ENCODE results near the gene FHIT.

FHIT gene

GRCh38 chr3:59885899-59886400, 1365.3 kb downstream of the FHIT start:
- DNase-seq = no peak

DNA sequence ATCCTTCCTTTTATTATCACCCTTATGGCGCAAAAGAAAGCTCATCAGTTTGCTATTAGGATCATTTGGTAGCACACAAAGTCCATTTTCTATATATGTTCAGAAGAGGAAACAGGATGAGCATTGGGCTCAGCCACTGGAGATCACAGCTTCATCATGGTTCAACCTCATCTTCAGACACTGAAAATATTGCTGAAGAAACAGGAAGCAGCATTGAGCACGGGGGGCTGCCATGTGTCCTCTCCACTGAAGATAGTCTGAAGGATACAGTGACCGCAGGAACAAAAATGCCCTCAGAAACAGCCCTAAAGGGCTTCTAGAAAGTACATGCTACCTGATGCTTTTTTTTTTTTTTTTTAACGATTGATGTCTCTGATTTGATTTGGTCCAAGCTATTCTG, 1366.2 kb downstream of the FHIT start:
- DNase-seq = no peak

- no peak for DNase-seq
These were observed 1366.8 kb downstream of the FHIT start for GRCh38 chr3:59884409-59884808.

GRCh38 chr3:59882746-59883145, 1368.5 kb downstream of the FHIT start:
- DNase-seq = no peak

- no peak for DNase-seq
These were observed 1370.5 kb downstream of the FHIT start for GRCh38 chr3:59880717-59881116.

- DNase-seq = no peak
These were observed 1372.1 kb downstream of the FHIT start for GRCh38 chr3:59879031-59879581.

- DNase-seq = no peak
These were observed 1373.2 kb downstream of the FHIT start for GRCh38 chr3:59878038-59878427.

- no peak for DNase-seq
These were observed 1373.8 kb downstream of the FHIT start for GRCh38 chr3:59877263-59878037.

- no peak for DNase-seq
These were observed 1374.7 kb downstream of the FHIT start for GRCh38 chr3:59876533-59877062.

- DNase-seq = no peak
These were observed 1377.5 kb downstream of the FHIT start for GRCh38 chr3:59873576-59874230.

DNA sequence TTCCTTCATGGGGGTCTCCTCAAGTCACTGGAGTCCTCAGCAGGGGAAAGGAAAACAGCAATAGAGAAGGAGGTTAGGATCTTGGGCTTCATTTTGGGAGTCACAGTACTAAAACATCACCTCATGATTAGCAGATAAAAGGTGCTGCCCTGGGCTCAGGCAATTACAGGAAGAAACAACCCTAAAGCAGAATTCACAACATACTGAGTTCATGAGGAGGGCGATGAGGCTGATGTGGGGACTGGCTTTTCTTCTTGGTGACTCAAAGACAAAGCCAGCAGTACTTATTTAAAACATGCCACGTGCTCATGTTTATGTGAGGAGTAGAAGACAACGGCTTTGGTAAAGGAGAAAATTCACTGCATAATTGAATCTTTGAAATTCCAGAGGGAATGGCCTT, 1379.1 kb downstream of the FHIT start:
- no peak for DNase-seq

DNA sequence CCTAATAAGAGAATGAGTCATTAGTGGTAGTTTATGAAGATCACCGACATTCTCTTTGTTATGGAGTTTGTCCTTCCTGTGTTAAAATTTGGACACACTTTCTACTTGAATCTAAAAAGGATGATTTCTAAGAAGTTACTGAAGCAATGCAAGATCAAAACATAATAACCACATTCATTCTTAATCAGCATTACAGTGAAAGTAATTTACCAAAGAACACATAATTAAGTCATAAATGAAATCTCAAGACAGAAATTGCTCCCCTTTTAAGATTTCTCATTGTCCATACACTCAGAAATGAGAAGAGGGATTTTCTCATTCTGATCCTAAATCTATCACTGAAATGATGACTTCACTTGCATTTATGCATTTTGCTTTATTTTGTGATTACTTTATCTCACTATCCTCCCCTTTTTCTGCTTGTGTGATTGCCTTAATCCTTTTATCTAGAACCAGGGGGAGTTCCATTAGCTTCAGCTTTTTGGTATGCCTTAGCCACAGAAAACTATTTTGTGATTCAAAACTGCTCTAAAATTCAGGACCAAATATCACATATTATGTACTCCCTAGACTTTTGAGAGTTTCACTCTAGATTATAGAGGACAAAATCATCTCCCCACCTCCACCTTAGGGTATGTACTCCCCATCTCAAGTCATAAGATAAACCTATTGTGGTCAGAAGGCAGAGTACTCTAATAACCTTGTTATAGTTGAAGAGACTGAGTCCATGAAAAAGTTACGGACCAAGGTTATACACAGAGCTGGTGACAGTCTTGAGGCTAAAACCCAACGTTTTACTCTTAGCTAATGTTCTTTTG, 1383.9 kb downstream of the FHIT start:
- DNase-seq = no peak

- DNase-seq = no peak
These were observed 1385.2 kb downstream of the FHIT start for GRCh38 chr3:59866076-59866475.

- DNase-seq = no peak
These were observed 1385.9 kb downstream of the FHIT start for GRCh38 chr3:59865351-59865750.

- no peak for DNase-seq
These were observed 1388.6 kb downstream of the FHIT start for GRCh38 chr3:59862686-59863085.

- DNase-seq = peak; percentile 74
These were observed 1393.5 kb downstream of the FHIT start for GRCh38 chr3:59857589-59858346.

- DNase-seq = no peak
These were observed 1394.3 kb downstream of the FHIT start for GRCh38 chr3:59856934-59857460.

DNA sequence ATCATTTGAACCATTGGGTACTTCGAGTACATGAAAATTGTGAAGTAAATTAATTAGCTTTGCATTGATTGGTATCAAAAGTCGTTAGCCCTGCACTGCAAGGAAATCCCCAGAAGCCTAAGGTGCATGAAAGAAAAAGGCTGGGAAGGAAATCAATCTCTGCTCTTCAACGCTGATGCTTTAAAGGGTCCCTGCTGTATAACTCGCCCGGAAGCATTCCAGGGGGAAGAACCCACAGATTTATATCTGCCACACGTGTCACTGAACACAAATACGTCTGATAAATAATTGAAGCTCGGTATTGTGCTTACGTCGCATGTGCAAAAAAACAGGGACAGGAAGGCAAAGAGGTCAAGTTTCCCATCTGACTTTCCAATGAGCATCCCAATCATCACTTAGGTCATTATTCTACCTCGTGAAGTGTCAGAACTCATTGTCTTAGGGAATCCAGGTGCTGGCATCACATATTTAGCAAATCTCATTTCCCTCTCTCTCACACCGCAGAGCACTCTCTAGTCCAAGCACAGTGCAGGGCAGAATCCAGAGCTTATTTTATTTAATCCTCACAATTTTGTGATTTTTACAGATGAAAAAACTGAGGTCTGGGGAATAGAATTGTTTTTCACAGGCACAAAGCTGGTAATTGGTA, 1397.1 kb downstream of the FHIT start:
- DNase-seq = no peak

DNA sequence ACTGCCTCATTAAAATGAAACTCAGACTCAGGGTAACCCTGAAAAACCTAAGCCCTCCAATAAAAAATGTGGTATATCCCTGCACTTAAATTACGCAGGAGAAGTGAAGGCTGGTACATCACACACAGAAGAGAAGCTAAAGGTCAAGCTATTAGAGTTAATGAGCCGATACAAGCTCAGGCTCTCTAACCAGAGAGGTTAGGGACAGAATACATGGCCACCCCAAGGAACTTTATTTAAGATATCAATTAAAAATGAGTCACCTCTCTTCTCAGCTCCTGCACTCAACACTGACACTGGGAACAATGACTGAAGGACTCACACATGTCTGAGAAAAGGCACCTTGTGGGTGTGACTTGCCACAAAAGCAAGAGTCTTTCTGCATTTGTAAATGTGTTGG, 1400.8 kb downstream of the FHIT start:
- no peak for DNase-seq

DNA sequence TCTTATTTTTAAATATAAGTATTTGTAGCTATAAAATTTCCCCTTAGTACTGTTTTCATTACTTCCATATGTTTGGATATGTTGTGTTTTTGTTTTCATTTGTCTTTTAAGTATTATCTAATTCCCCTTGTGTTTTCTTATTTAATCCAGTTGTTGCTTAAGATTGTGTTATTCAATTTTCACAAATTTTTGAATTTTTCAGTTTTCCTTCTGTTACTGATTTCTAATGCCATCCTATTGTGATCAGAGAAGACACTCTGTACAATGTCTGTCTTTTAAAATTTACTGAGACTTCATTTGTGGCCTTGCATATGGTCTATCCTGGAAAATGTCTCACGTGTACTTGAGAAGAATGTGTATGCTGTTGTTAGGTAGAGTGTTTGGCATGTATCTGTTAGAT, 1405.9 kb downstream of the FHIT start:
- no peak for DNase-seq

- DNase-seq = no peak
These were observed 1407.4 kb downstream of the FHIT start for GRCh38 chr3:59843821-59844220.
